Stomach (tissue), 4 donors: ENCODE measurements around the gene PVRIG.

Experiments used
- CTCF ChIP-seq, 7 experiments: fragments of 450-650 bp in 4 of 7; fragments of 200-600 bp in 3 of 7; sonication (generic) in 3 of 7; IDR thresholded peaks; one replicate each; pipeline ENCODE4 v1.5.1; 2016 to 2019; ENCODE audit warnings: antibody characterized with exemption in 7 of 7, control low read depth in 2 of 7, mild to moderate bottlenecking in 1 of 7
- POLR2A ChIP-seq, 4 donors: fragments of 450-650 bp; IDR thresholded peaks; one replicate each; pipeline ENCODE4 v1.6.1; 2016; ENCODE audit warnings: antibody characterized with exemption in 4 of 4, control low read depth in 2 of 4, mild to moderate bottlenecking in 1 of 4, moderate library complexity in 1 of 4

DNA sequence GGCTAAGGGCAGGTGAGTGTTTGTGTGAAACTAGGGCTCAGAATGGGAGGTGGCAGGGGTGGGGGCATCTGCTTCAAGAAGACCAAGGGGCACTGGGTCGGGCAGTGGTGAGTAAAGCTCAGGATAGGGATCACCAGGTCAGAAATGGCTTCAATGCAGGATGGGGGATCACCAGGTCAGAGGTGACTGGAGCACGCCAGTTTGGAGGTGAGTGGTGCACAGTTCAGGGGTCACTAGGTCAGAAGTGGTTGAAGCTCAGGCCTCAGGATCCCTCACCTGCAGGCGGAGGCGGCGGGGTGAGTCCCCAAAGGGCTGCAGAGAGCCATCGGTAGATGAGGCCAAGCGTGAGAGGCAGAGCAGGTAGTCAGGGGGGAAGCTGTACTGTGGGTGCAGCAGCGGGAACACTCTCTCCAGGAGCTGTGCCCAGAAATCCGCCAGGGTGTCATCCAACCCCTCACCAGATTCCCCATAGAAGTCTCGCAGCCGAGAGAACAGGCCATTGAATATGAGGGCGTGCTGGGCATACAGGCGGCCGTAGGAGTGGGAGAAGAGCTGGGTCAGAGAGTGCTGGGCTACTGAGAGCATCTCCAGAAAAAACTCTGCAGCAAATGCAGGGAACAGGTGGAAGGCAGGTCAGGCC is 44.3 kb upstream of the PVRIG start:
- TF ChIP-seq CTCF (IDR thresholded peaks at IDR 0.05) (no peak), POLR2A (IDR thresholded peaks at IDR 0.05) (no peak)
